ENCODE measurements around the gene ALDH4A1. TPM values are rescaled to one million over a fixed set of nuclear protein-coding genes. Genes with fewer than 3 reads are reported as not detected.

Gene ALDH4A1
- total RNA-seq, 1 experiment from 2014 or later = 31.0 TPM

DNA sequence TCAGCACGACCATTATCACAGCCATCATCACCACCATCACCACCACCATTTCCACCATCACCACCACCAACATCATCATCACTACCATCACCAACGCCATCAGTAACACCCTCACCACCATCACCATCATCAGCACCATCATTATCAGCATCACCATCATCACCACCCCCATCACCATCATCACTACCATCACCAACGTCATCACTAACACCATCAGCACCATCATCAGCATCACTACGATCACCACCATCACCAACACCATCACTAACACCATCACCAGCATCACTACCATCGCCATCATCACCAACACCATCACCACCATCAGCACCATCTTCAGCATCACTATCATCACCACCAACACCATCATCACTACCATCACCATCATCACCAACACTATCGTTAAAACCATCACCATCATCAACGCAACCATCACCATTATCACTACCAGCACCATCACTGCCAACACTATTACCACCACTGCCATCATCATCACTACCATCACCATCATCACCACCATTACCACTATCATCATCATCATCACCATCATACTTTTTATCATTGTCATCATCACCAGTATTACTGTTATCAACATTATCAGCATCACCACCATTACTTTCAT, 44.2 kb downstream of the ALDH4A1 start (continued):
- TF ChIP-seq ERG (CRISPR knock-in tag; IDR thresholded peaks at IDR 0.05) = no peak
- TF ChIP-seq, protein P1, sequence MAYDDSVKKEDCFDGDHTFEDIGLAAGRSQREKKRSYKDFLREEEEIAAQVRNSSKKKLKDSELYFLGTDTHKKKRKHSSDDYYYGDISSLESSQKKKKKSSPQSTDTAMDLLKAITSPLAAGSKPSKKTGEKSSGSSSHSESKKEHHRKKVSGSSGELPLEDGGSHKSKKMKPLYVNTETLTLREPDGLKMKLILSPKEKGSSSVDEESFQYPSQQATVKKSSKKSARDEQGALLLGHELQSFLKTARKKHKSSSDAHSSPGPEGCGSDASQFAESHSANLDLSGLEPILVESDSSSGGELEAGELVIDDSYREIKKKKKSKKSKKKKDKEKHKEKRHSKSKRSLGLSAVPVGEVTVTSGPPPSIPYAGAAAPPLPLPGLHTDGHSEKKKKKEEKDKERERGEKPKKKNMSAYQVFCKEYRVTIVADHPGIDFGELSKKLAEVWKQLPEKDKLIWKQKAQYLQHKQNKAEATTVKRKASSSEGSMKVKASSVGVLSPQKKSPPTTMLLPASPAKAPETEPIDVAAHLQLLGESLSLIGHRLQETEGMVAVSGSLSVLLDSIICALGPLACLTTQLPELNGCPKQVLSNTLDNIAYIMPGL (CRISPR knock-in tag; IDR thresholded peaks at IDR 0.05) = no peak
- TF ChIP-seq HMGA2 (CRISPR knock-in tag; IDR thresholded peaks at IDR 0.05) = no peak
- no peak for TF ChIP-seq ZMAT4 (CRISPR knock-in tag; IDR thresholded peaks at IDR 0.05)
- TF ChIP-seq, protein P2, sequence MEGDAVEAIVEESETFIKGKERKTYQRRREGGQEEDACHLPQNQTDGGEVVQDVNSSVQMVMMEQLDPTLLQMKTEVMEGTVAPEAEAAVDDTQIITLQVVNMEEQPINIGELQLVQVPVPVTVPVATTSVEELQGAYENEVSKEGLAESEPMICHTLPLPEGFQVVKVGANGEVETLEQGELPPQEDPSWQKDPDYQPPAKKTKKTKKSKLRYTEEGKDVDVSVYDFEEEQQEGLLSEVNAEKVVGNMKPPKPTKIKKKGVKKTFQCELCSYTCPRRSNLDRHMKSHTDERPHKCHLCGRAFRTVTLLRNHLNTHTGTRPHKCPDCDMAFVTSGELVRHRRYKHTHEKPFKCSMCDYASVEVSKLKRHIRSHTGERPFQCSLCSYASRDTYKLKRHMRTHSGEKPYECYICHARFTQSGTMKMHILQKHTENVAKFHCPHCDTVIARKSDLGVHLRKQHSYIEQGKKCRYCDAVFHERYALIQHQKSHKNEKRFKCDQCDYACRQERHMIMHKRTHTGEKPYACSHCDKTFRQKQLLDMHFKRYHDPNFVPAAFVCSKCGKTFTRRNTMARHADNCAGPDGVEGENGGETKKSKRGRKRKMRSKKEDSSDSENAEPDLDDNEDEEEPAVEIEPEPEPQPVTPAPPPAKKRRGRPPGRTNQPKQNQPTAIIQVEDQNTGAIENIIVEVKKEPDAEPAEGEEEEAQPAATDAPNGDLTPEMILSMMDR (IDR thresholded peaks at IDR 0.05) = no peak

- Mint-ChIP-seq H3K27ac (no peak overlapping the region), H3K4me3 (no peak overlapping the region), H3K9me3 (no peaks in the 10 kb centered on the region), H3K4me1 (no peaks in the 10 kb centered on the region), H3K27me3 (ENCODE audit: low read depth) (no peaks in the 10 kb centered on the region; the same call in 1 of the 2 replicates), H3K36me3 (no peaks in the 10 kb centered on the region)
- no peak for ATAC-seq
- no peak for TF ChIP-seq ZNF263 (CRISPR knock-in tag; IDR thresholded peaks at IDR 0.05; ENCODE audit: low read depth)
- no peak for TF ChIP-seq GTF2I (CRISPR knock-in tag; conservative IDR thresholded peaks at IDR 0.05)
- TF ChIP-seq SOX15 (CRISPR knock-in tag; IDR thresholded peaks at IDR 0.05) = no peak
- TF ChIP-seq RELA (CRISPR knock-in tag; IDR thresholded peaks at IDR 0.05; ENCODE audit: borderline replicate concordance) = no peak
- TF ChIP-seq ZNF512 (CRISPR knock-in tag; IDR thresholded peaks at IDR 0.05; ENCODE audit: borderline replicate concordance) = no peak
- no peak for TF ChIP-seq NR1H2 (CRISPR knock-in tag; IDR thresholded peaks at IDR 0.05)
- TF ChIP-seq ZNF121 (CRISPR knock-in tag; IDR thresholded peaks at IDR 0.05) = no peak
- TF ChIP-seq NFYB (CRISPR knock-in tag; conservative IDR thresholded peaks at IDR 0.05; ENCODE audit: low read depth) = no peak
- no peak for TF ChIP-seq TP53 (CRISPR knock-in tag; IDR thresholded peaks at IDR 0.05)
- TF ChIP-seq ETV6 (CRISPR knock-in tag; IDR thresholded peaks at IDR 0.05) = no peak
- no peak for TF ChIP-seq TEAD1 (CRISPR knock-in tag; IDR thresholded peaks at IDR 0.05)
- DNase-seq (ENCODE audit: low spot score) = no peak
- POLR2A ChIA-PET = no interaction called here
- CTCF ChIA-PET = no interaction called here
Measured at GRCh38 chr1:18856435-18856834, 45.9 kb downstream of the ALDH4A1 start.

GRCh38 chr1:18855573-18855972, 46.8 kb downstream of the ALDH4A1 start:
- no peak for ATAC-seq
- ChIA-PET CTCF (no interaction called here), POLR2A (no interaction called here)
- Mint-ChIP-seq H3K27ac (no peak overlapping the region), H3K36me3 (no peaks in the 10 kb centered on the region), H3K27me3 (ENCODE audit: low read depth) (no peaks in the 10 kb centered on the region; the same call in 1 of the 2 replicates), H3K4me1 (no peaks in the 10 kb centered on the region), H3K4me3 (no peak overlapping the region), H3K9me3 (no peaks in the 10 kb centered on the region)
- DNase-seq (ENCODE audit: low spot score) = no peak
- TF ChIP-seq TCF7 (CRISPR knock-in tag; IDR thresholded peaks at IDR 0.05; ENCODE audit: low read depth) (no peak), ZNF671 (CRISPR knock-in tag; IDR thresholded peaks at IDR 0.05) (no peak), ZNF121 (CRISPR knock-in tag; IDR thresholded peaks at IDR 0.05) (no peak), GABPB1 (CRISPR knock-in tag; IDR thresholded peaks at IDR 0.05) (no peak), ZMAT4 (CRISPR knock-in tag; IDR thresholded peaks at IDR 0.05) (no peak), ZNF512 (CRISPR knock-in tag; IDR thresholded peaks at IDR 0.05; ENCODE audit: borderline replicate concordance) (no peak)
- TF ChIP-seq, protein P3, sequence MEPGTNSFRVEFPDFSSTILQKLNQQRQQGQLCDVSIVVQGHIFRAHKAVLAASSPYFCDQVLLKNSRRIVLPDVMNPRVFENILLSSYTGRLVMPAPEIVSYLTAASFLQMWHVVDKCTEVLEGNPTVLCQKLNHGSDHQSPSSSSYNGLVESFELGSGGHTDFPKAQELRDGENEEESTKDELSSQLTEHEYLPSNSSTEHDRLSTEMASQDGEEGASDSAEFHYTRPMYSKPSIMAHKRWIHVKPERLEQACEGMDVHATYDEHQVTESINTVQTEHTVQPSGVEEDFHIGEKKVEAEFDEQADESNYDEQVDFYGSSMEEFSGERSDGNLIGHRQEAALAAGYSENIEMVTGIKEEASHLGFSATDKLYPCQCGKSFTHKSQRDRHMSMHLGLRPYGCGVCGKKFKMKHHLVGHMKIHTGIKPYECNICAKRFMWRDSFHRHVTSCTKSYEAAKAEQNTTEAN (CRISPR knock-in tag; IDR thresholded peaks at IDR 0.05) = no peak
- TF ChIP-seq, protein P4, sequence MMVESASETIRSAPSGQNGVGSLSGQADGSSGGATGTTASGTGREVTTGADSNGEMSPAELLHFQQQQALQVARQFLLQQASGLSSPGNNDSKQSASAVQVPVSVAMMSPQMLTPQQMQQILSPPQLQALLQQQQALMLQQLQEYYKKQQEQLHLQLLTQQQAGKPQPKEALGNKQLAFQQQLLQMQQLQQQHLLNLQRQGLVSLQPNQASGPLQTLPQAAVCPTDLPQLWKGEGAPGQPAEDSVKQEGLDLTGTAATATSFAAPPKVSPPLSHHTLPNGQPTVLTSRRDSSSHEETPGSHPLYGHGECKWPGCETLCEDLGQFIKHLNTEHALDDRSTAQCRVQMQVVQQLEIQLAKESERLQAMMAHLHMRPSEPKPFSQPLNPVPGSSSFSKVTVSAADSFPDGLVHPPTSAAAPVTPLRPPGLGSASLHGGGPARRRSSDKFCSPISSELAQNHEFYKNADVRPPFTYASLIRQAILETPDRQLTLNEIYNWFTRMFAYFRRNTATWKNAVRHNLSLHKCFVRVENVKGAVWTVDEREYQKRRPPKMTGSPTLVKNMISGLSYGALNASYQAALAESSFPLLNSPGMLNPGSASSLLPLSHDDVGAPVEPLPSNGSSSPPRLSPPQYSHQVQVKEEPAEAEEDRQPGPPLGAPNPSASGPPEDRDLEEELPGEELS (CRISPR knock-in tag; IDR thresholded peaks at IDR 0.05) = no peak
